Nucleus accumbens (tissue), 56 donors: ENCODE results near the gene CCDC91.

Source experiments
- DNase-seq, 56 donors: peaks; one replicate each; lab custom pipeline; 2025; lab: John Stamatoyannopoulos, UW

Gene CCDC91

GRCh38 chr12:28190321-28191050 is at the start of gene CCDC91:
TSS of gene CCDC91 (plus strand) at chr12:28190456. CDS start at chr12:28257216, 66,760 bp downstream.
- peak in 55 of 56 donors; percentile 11 to 89 (median 73) for DNase-seq

GRCh38 chr12:28144059-28144458 is 46.2 kb upstream of the CCDC91 start:
- no peak for DNase-seq

GRCh38 chr12:28144532-28144931 is 45.7 kb upstream of the CCDC91 start:
- DNase-seq, result no peak

- DNase-seq, result no peak
Measured at GRCh38 chr12:28145216-28145615, 45.0 kb upstream of the CCDC91 start.

GRCh38 chr12:28149279-28149678 is 41.0 kb upstream of the CCDC91 start:
- no peak for DNase-seq

- DNase-seq, result no peak
Measured at GRCh38 chr12:28156362-28156761, 33.9 kb upstream of the CCDC91 start.

GRCh38 chr12:28156804-28157203 is 33.5 kb upstream of the CCDC91 start:
- no peak for DNase-seq

GRCh38 chr12:28158353-28158752 is 31.9 kb upstream of the CCDC91 start:
- DNase-seq, result no peak

- DNase-seq, result no peak
Measured at GRCh38 chr12:28159688-28160087, 30.6 kb upstream of the CCDC91 start.

GRCh38 chr12:28161697-28162096 is 28.6 kb upstream of the CCDC91 start:
- no peak for DNase-seq

GRCh38 chr12:28162697-28163096 is 27.6 kb upstream of the CCDC91 start:
- no peak for DNase-seq

GRCh38 chr12:28164644-28165275 is 25.5 kb upstream of the CCDC91 start:
- no peak for DNase-seq

GRCh38 chr12:28167981-28168485 is 22.2 kb upstream of the CCDC91 start:
- DNase-seq, result no peak

- DNase-seq, result no peak
Measured at GRCh38 chr12:28171356-28172060, 18.7 kb upstream of the CCDC91 start.

GRCh38 chr12:28172434-28173030 is 17.7 kb upstream of the CCDC91 start:
- peak in 1 of 56 donors; percentile 7 for DNase-seq

- no peak for DNase-seq
Measured at GRCh38 chr12:28173440-28173839, 16.8 kb upstream of the CCDC91 start.

GRCh38 chr12:28175098-28175589 is 15.1 kb upstream of the CCDC91 start:
- DNase-seq, result no peak

- no peak for DNase-seq
Measured at GRCh38 chr12:28176295-28176694, 14.0 kb upstream of the CCDC91 start.

- no peak for DNase-seq
Measured at GRCh38 chr12:28177461-28177860, 12.8 kb upstream of the CCDC91 start.

GRCh38 chr12:28177905-28178304 is 12.4 kb upstream of the CCDC91 start:
- no peak for DNase-seq

GRCh38 chr12:28178775-28179174 is 11.5 kb upstream of the CCDC91 start:
- DNase-seq, result no peak
